GM12864 (cell line): ENCODE results near the gene ANAPC1.
"Not testable (repeated sequence)": the region's sequence is repeated elsewhere in the genome, so short reads cannot be mapped to it uniquely, and the experiment has no call there.

Experiments used
- DNase-seq: peaks from one replicate; pipeline ENCODE4 v3.0.0-alpha.2; 2011; ENCODE audit warnings: low read depth
- H3K4me3 ChIP-seq: 2 replicates; pipeline ENCODE4 v1.5.1; 2011; ENCODE audit warnings: mild to moderate bottlenecking, low read depth, low read length, control low read depth
- CTCF ChIP-seq: IDR thresholded peaks from 2 replicates; pipeline ENCODE4 v1.5.1; 2011; ENCODE audit warnings: low read depth, mild to moderate bottlenecking, moderate library complexity, low read length, control low read depth, inconsistent platforms; ENCODE audit errors: missing control alignments

The ANAPC1 gene

GRCh38 chr2:111812970-111813622 lies 70.9 kb downstream of the ANAPC1 start:
- not testable (repeated sequence) for H3K4me3 ChIP-seq, DNase-seq

GRCh38 chr2:111790633-111791032 lies 93.4 kb downstream of the ANAPC1 start:
- H3K4me3 ChIP-seq, DNase-seq: not testable (repeated sequence)

GRCh38 chr2:111784081-111784480 lies 99.9 kb downstream of the ANAPC1 start:
- H3K4me3 ChIP-seq, DNase-seq: not testable (repeated sequence)

- not testable (repeated sequence) for H3K4me3 ChIP-seq, DNase-seq
Measured at GRCh38 chr2:111782195-111782594, 101.8 kb downstream of the ANAPC1 start.

GRCh38 chr2:111781443-111782094 lies 102.4 kb downstream of the ANAPC1 start:
- not testable (repeated sequence) for DNase-seq, H3K4me3 ChIP-seq

- H3K4me3 ChIP-seq, DNase-seq: not testable (repeated sequence)
Measured at GRCh38 chr2:111777155-111777554, 106.8 kb downstream of the ANAPC1 start.

GRCh38 chr2:111776296-111776695 lies 107.7 kb downstream of the ANAPC1 start:
- not testable (repeated sequence) for DNase-seq

GRCh38 chr2:111772180-111772579 lies 111.8 kb downstream of the ANAPC1 start:
- DNase-seq, H3K4me3 ChIP-seq: not testable (repeated sequence)
- peak; percentile 13 for TF ChIP-seq CTCF

More at GRCh38 chr2:111776296-111776695, 107.7 kb downstream of the ANAPC1 start:
- not testable (repeated sequence) for H3K4me3 ChIP-seq

- not testable (repeated sequence) for H3K4me3 ChIP-seq, DNase-seq
Measured at GRCh38 chr2:111770916-111771658, 112.9 kb downstream of the ANAPC1 start.

GRCh38 chr2:111768266-111769190 lies 115.5 kb downstream of the ANAPC1 start:
- DNase-seq, H3K4me3 ChIP-seq: not testable (repeated sequence)

- not testable (repeated sequence) for DNase-seq, H3K4me3 ChIP-seq
Measured at GRCh38 chr2:111767087-111767486, 116.9 kb downstream of the ANAPC1 start.

- not testable (repeated sequence) for DNase-seq, H3K4me3 ChIP-seq
Measured at GRCh38 chr2:111766295-111766694, 117.7 kb downstream of the ANAPC1 start.

GRCh38 chr2:111764151-111764550 lies 119.8 kb downstream of the ANAPC1 start:
- H3K4me3 ChIP-seq, DNase-seq: not testable (repeated sequence)

- not testable (repeated sequence) for H3K4me3 ChIP-seq
Measured at GRCh38 chr2:111760697-111761284, 123.2 kb downstream of the ANAPC1 start.

GRCh38 chr2:111752533-111752932 lies 131.5 kb downstream of the ANAPC1 start:
- H3K4me3 ChIP-seq, DNase-seq: not testable (repeated sequence)

More at GRCh38 chr2:111760697-111761284, 123.2 kb downstream of the ANAPC1 start:
- not testable (repeated sequence) for DNase-seq

GRCh38 chr2:111750641-111751040 lies 133.4 kb downstream of the ANAPC1 start:
- not testable (repeated sequence) for H3K4me3 ChIP-seq, DNase-seq

GRCh38 chr2:111748429-111748828 lies 135.6 kb downstream of the ANAPC1 start:
- DNase-seq, H3K4me3 ChIP-seq: not testable (repeated sequence)
